Measurements from ENCODE around the gene SLC16A8. TPM values are rescaled to one million over a fixed set of nuclear protein-coding genes. Genes with fewer than 3 reads are reported as not detected.

SLC16A8 gene
- total RNA-seq, 1 experiment from 2014 or later, result not detected

DNA sequence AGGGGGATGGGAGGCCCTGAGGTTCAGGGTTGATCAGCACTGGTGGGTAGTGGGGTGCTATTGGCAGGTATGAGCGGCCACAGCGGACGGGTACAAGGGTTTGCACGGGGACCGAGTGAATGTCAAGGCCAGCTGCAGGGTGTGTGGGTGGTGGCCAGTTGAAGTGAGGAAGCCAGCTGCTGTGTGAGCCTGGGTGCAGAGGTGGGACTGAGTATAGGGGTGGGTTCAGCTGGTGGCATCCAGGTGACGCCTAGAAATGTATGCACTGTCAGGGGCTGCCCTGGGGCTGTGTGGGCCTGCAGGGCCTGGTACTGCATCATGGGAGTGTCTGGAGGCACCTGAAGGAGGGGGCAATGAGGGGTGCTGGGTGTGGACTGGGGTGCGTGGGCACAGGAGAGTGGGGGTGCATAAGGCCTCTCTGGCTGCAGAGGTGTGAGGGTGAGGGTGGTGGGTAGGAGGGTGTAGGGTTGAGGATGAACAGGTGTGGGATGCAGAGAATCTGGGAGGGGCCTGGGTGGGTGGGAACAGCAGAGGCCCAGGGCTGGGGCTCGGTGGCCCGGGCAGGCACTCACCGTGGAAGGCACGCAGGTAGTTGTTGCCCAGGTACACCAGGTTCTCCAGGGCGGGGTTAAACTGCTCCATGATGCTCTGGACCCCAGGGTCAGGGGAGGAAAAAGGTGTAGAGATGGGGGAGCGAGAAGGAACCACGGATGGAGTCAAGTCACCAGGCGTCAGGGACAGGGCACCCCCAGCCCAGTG lies 24.8 kb upstream of the SLC16A8 start:
- H3K9me3 Mint-ChIP-seq (ENCODE audit: low read depth, unreplicated experiment), result no peaks in the 10 kb centered on the region
- DNase-seq, result no peak
- H3K4me1 Mint-ChIP-seq (ENCODE audit: low read depth, unreplicated experiment), result peaks cover 52% of the 10 kb centered on the region
- CTCF ChIA-PET, result no interaction called here
- peak overlapping the region; percentile 79 for H3K4me3 Mint-ChIP-seq (ENCODE audit: low read depth, unreplicated experiment)
- H3K27me3 Mint-ChIP-seq (ENCODE audit: unreplicated experiment), result no peaks in the 10 kb centered on the region
- intact Hi-C loops (cut with micrococcal nuclease; ENCODE audit: unreplicated experiment), result no loop called here
- TF ChIP-seq, protein P1, sequence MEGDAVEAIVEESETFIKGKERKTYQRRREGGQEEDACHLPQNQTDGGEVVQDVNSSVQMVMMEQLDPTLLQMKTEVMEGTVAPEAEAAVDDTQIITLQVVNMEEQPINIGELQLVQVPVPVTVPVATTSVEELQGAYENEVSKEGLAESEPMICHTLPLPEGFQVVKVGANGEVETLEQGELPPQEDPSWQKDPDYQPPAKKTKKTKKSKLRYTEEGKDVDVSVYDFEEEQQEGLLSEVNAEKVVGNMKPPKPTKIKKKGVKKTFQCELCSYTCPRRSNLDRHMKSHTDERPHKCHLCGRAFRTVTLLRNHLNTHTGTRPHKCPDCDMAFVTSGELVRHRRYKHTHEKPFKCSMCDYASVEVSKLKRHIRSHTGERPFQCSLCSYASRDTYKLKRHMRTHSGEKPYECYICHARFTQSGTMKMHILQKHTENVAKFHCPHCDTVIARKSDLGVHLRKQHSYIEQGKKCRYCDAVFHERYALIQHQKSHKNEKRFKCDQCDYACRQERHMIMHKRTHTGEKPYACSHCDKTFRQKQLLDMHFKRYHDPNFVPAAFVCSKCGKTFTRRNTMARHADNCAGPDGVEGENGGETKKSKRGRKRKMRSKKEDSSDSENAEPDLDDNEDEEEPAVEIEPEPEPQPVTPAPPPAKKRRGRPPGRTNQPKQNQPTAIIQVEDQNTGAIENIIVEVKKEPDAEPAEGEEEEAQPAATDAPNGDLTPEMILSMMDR (IDR thresholded peaks at IDR 0.05; ENCODE audit: unreplicated experiment), result no peak
- peaks cover 80% of the 10 kb centered on the region for H3K36me3 Mint-ChIP-seq (ENCODE audit: insufficient read depth, unreplicated experiment)
- no TSS peak for BruUV-seq (replicated peaks)
- peak overlapping the region; percentile 51 for H3K27ac Mint-ChIP-seq (ENCODE audit: unreplicated experiment)

DNA sequence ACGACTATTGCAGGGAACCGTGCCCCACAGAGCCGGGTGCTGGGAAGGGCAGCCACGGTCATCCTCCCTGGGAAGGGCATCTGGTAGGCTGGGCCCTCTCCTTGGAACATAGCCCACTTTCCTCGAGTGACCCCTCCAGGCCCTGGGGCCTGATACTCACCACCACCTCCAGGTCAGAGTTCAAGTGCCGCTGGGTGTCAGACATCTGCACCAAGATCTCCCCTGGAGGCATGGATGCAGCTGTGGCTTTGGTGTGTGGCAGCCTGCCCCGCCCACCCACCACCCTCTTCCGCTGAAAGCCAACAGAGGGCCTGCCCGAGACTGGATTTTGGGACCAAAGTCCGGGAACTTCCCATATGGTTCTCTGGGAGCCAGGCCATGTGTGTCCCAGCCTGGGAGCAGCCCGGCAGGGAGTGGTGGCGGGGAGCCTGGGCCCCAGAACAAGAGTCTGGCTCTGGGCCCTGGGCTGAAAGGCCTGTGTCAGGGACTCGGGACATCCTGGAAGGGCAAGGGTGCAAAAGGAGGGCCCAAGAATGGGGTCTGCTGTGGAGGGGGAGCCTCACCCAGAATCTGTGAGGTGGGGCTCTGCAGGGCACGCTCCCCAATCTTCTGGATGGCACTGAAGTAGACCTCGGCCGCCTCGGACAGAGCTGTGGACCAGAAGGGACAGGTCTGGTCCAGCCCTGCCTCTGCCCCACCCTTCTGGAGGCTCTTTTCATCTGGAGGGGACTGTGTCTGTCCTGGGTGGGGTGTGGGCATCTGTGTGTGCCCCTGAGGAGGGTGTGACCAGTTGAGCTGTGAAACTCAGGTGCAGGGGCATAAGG lies 23.9 kb upstream of the SLC16A8 start:
- TF ChIP-seq, protein P1 (IDR thresholded peaks at IDR 0.05; ENCODE audit: unreplicated experiment), result no peak
- CTCF ChIA-PET, result no interaction called here
- Mint-ChIP-seq H3K9me3 (ENCODE audit: low read depth, unreplicated experiment) (no peaks in the 10 kb centered on the region), H3K4me1 (ENCODE audit: low read depth, unreplicated experiment) (peaks cover 47% of the 10 kb centered on the region), H3K36me3 (ENCODE audit: insufficient read depth, unreplicated experiment) (peaks cover 86% of the 10 kb centered on the region), H3K27me3 (ENCODE audit: unreplicated experiment) (no peaks in the 10 kb centered on the region), H3K27ac (ENCODE audit: unreplicated experiment) (peak overlapping the region; percentile 51), H3K4me3 (ENCODE audit: low read depth, unreplicated experiment) (peak overlapping the region; percentile 79)
- no peak for DNase-seq
- intact Hi-C loops (cut with micrococcal nuclease; ENCODE audit: unreplicated experiment), result no loop called here
- no TSS peak for BruUV-seq (replicated peaks)

DNA sequence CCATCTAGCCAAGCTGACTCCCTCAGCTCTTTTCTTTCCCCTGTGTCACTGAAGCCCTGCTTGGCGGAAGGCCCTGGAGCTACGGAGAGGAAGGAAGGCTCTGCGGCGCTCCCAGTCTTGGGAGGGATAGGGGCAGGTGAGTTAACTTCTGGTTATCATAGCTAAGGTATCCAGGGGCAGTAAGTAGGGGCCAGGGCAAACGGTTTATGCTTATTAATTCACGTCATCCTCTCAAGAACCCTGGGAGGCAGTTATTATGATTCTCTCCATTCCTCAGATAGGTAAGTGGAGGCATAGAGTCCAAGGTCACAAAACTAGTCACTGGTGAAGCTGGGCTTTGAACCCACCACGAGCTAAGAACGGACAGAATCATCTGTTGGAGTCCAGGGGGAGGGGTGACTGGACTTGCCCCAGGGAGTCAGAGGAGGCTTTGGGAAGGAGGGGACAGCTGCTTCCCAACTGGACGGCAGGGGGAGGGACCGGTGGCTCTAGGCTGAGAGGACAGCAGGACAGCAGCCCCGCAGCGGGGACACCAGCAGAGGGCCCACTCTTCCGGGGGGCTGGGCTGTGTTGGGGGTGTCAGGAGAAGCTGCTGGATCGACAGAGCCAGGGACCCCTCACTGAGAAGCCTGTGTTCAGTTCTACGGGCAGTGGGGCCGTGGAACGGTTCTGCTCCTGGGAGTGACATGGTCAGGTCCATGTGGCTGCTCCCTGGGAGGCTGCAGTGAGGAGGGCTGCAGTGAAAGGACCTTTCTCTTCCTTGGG lies 23.0 kb upstream of the SLC16A8 start:
- peaks cover 38% of the 10 kb centered on the region for H3K4me1 Mint-ChIP-seq (ENCODE audit: low read depth, unreplicated experiment)

DNA sequence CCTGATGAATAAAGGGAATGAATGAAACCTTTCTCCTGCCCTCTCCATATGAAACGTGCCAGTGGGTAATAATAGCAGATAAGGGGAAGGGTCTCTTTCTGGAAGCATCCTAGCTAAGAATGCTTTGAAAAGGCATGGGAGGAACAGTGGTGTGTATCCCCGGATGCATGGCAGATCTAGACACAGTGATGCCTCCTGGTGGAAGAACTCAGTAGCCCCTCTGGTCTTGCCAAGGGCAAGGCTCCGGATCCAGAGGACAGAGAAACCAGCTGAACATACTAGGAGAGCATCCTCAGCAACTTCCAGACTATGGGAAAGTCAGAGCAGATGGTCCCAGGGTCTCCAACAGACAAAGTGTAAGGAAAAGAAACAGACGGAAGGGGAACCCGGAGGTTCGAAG lies 20.1 kb upstream of the SLC16A8 start:
- Mint-ChIP-seq H3K27me3 (ENCODE audit: unreplicated experiment) (no peaks in the 10 kb centered on the region), H3K36me3 (ENCODE audit: insufficient read depth, unreplicated experiment) (peaks cover 74% of the 10 kb centered on the region), H3K9me3 (ENCODE audit: low read depth, unreplicated experiment) (no peaks in the 10 kb centered on the region), H3K4me3 (ENCODE audit: low read depth, unreplicated experiment) (no peak overlapping the region), H3K4me1 (ENCODE audit: low read depth, unreplicated experiment) (peaks cover 15% of the 10 kb centered on the region), H3K27ac (ENCODE audit: unreplicated experiment) (peak overlapping the region; percentile 4)
- intact Hi-C loops (cut with micrococcal nuclease; ENCODE audit: unreplicated experiment), result no loop called here
- no peak for DNase-seq
- no TSS peak for BruUV-seq (replicated peaks)
- TF ChIP-seq, protein P1 (IDR thresholded peaks at IDR 0.05; ENCODE audit: unreplicated experiment), result no peak
- CTCF ChIA-PET, result interaction anchor here (1.5 kb wide), 1 partner anchor 52 kb away, joined by 3 read pairs; no protein-coding TSS in a partner anchor

More for the DNA sequence above, 23.0 kb upstream of the SLC16A8 start:
- intact Hi-C loops (cut with micrococcal nuclease; ENCODE audit: unreplicated experiment), result no loop called here
- Mint-ChIP-seq H3K36me3 (ENCODE audit: insufficient read depth, unreplicated experiment) (peaks cover 84% of the 10 kb centered on the region), H3K4me3 (ENCODE audit: low read depth, unreplicated experiment) (no peak overlapping the region), H3K9me3 (ENCODE audit: low read depth, unreplicated experiment) (no peaks in the 10 kb centered on the region), H3K27me3 (ENCODE audit: unreplicated experiment) (no peaks in the 10 kb centered on the region), H3K27ac (ENCODE audit: unreplicated experiment) (no peak overlapping the region)
- TF ChIP-seq, protein P1 (IDR thresholded peaks at IDR 0.05; ENCODE audit: unreplicated experiment), result no peak
- DNase-seq, result no peak
- CTCF ChIA-PET, result interaction anchor here (0.6 kb wide), 1 partner anchor 212 kb away, joined by 4 read pairs; no protein-coding TSS in a partner anchor
- BruUV-seq (replicated peaks), result no TSS peak

Data from Calu3 (cell line).